Measurements from ENCODE around the gene PLPP1.

- TF ChIP-seq EZH2phosphoT487 (IDR thresholded peaks at IDR 0.05; ENCODE audit: insufficient read depth, low read depth) (no peak), EZH2 (IDR thresholded peaks at IDR 0.05; ENCODE audit: insufficient read depth, poor library complexity, severe bottlenecking) (no peak)
Measured at GRCh38 chr5:55485073-55485472, 49.7 kb downstream of the PLPP1 start.

Data from GM23248 (cell line).